OCI-LY7 (cell line): ENCODE results near the gene CDC20. TPM values are rescaled to one million over a fixed set of nuclear protein-coding genes. Genes with fewer than 3 reads are reported as not detected.

Source experiments
- BruUV-seq: library from RNA; stranded (reverse); fragments of 400-500 nt; replicated peaks from 2 replicates; lab custom pipeline; 2021; lab: Mats Ljungman, UMichigan
- CTCF ChIA-PET: fragments of 300-600 bp; sonication (Branson Sonifier 250); formaldehyde crosslinking; loops from one replicate; lab custom pipeline; 2022; ENCODE audit warnings: antibody characterized with exemption; ENCODE audit not compliant: unreplicated experiment; lab: Charles Lee
- POLR2A ChIA-PET: fragments of 300-600 bp; sonication (Branson Sonifier 250); formaldehyde crosslinking; loops from one replicate; lab custom pipeline; 2022; ENCODE audit warnings: antibody characterized with exemption; lab: Charles Lee
- DNase-seq: peaks from one replicate; pipeline ENCODE4 v3.0.0-alpha.2; 2015; ENCODE audit warnings: low spot score
- H2AFZ ChIP-seq: fragments of 200-600 bp; sonication (generic), shearing (Covaris generic); 2 replicates; pipeline ENCODE4 v1.6.1; 2014; ENCODE audit warnings: mild to moderate bottlenecking, antibody characterized with exemption, low read length, moderate library complexity
- H3K27ac ChIP-seq: fragments of 200-600 bp; sonication (generic); 2 replicates; pipeline ENCODE4 v1.5.1; 2014; ENCODE audit warnings: mixed run types, low read depth, mild to moderate bottlenecking, moderate library complexity, low read length, inconsistent platforms; ENCODE audit not compliant: poor library complexity, severe bottlenecking
- H3K36me3 ChIP-seq: fragments of 200-600 bp; sonication (generic); 2 replicates; pipeline ENCODE4 v1.6.1; 2014; ENCODE audit warnings: mild to moderate bottlenecking, antibody characterized with exemption, low read length, moderate library complexity, mixed read lengths; ENCODE audit not compliant: insufficient read depth
- H3K4me1 ChIP-seq: fragments of 200-600 bp; sonication (generic); 2 replicates; pipeline ENCODE4 v1.5.1; 2014; ENCODE audit warnings: mild to moderate bottlenecking, low read length; ENCODE audit not compliant: insufficient read depth, poor library complexity, severe bottlenecking
- H3K4me2 ChIP-seq: fragments of 200-600 bp; sonication (generic); 2 replicates; pipeline ENCODE4 v1.6.1; 2014; ENCODE audit warnings: mild to moderate bottlenecking, low read length
- H3K4me3 ChIP-seq: fragments of 200-600 bp; sonication (generic); 2 replicates; pipeline ENCODE4 v1.5.1; 2014; ENCODE audit warnings: mild to moderate bottlenecking, low read depth, low read length; ENCODE audit not compliant: poor library complexity, severe bottlenecking
- H3K79me2 ChIP-seq: fragments of 200-600 bp; sonication (generic); 2 replicates; pipeline ENCODE4 v1.6.1; 2016; ENCODE audit warnings: low read depth, mild to moderate bottlenecking, low read length, moderate library complexity, mixed read lengths; ENCODE audit not compliant: insufficient read depth
- H3K9me2 ChIP-seq: fragments of 200-600 bp; sonication (generic); 2 replicates; pipeline ENCODE4 v1.6.1; 2016; ENCODE audit warnings: mild to moderate bottlenecking, low read length, mixed read lengths; ENCODE audit not compliant: insufficient read depth
- H3K9me3 ChIP-seq: fragments of 200-600 bp; sonication (generic); 2 replicates; pipeline ENCODE4 v1.6.1; 2014; ENCODE audit warnings: mild to moderate bottlenecking, mixed run types, low read length, mixed read lengths
- H4K20me1 ChIP-seq: fragments of 200-600 bp; sonication (generic); 2 replicates; pipeline ENCODE4 v1.6.1; 2014; ENCODE audit warnings: mild to moderate bottlenecking, antibody characterized with exemption, low read length, moderate library complexity, mixed read lengths; ENCODE audit not compliant: insufficient read depth
- EZH2phosphoT487 ChIP-seq: fragments of 200-600 bp; sonication (generic); IDR thresholded peaks from 2 replicates; pipeline ENCODE4 v1.6.1; 2018; ENCODE audit warnings: low read depth, borderline replicate concordance, mild to moderate bottlenecking, mixed run types, antibody characterized with exemption, low read length, moderate library complexity, mixed read lengths
- intact Hi-C: fragments of 100-400 bp; cut with micrococcal nuclease; formaldehyde crosslinking; loops from one replicate; pipeline ENCODE4 v1.10.0; 2022; ENCODE audit not compliant: unreplicated experiment
- total RNA-seq, 2 experiments: library from RNA; depleted of rRNA in 1 of 2; stranded (reverse); fragments of >200 nt in 1 of 2; shearing (Covaris generic) in 1 of 2; gene quantifications; 2 replicates each; pipeline ENCODE4 v1.2.3, GENCODE V29; 2014 to 2022
- TF ChIP-seq, protein P1 (sequence below): fragments of 200-600 bp; sonication (generic); conservative IDR thresholded peaks from 2 replicates; pipeline ENCODE4 v1.5.1; 2014; ENCODE audit warnings: mild to moderate bottlenecking, antibody characterized with exemption, low read length, moderate library complexity, mixed read lengths

The CDC20 gene
- total RNA-seq, 2 experiments from 2014 or later: 174 to 209 TPM

DNA sequence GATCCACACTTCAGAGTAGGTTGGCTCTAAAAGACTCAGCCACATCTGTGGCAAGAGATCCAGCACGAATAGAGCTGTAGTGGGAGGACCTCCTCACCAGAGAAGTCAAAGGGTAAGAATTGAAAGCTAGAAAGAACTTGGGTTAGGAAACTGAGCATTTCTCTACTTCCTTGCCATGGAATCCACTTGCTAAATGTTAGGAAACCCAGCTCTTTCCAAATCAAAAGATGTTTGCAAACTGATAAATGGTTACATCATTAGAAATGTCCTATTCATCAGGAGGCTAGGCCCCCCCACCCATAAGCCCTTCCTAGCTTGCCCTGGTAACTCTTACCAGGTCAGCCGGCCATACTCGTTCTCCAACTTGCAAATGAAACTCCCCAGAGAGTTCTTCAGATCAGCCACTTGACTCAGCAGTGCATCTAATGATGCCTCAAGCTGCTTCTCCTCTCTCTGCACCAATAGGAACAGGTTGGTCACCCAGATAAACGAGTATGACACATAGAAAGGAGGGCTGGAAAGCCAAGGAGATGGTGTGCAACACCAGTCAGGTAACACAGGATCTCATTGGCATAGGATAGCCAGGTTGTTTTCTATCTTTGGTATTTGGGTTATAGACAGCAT, 29.3 kb downstream of the CDC20 start:
- POLR2A ChIA-PET: interaction anchor here (1.3 to 4.1 kb wide), 2 partner anchors 20 to 262 kb away, joined by 3 to 13 read pairs; partner anchors contain the start of genes ELOVL1 and KDM4A
- H3K79me2 ChIP-seq: peaks cover 27% of the 10 kb centered on the region
- no peak for TF ChIP-seq EZH2phosphoT487
- TF ChIP-seq, protein P1, sequence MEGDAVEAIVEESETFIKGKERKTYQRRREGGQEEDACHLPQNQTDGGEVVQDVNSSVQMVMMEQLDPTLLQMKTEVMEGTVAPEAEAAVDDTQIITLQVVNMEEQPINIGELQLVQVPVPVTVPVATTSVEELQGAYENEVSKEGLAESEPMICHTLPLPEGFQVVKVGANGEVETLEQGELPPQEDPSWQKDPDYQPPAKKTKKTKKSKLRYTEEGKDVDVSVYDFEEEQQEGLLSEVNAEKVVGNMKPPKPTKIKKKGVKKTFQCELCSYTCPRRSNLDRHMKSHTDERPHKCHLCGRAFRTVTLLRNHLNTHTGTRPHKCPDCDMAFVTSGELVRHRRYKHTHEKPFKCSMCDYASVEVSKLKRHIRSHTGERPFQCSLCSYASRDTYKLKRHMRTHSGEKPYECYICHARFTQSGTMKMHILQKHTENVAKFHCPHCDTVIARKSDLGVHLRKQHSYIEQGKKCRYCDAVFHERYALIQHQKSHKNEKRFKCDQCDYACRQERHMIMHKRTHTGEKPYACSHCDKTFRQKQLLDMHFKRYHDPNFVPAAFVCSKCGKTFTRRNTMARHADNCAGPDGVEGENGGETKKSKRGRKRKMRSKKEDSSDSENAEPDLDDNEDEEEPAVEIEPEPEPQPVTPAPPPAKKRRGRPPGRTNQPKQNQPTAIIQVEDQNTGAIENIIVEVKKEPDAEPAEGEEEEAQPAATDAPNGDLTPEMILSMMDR: no peak
- intact Hi-C loops: no loop called here
- H3K9me2 ChIP-seq: no peaks in the 10 kb centered on the region
- peak overlapping the region; percentile 95 for H3K4me2 ChIP-seq
- DNase-seq: no peak
- BruUV-seq: no TSS peak
- peak overlapping the region; percentile 88 for H3K4me3 ChIP-seq
- H2AFZ ChIP-seq: no peak overlapping the region
- peaks cover 25% of the 10 kb centered on the region for H3K4me1 ChIP-seq
- CTCF ChIA-PET: no interaction called here
- H3K27ac ChIP-seq: no peak overlapping the region
- no peaks in the 10 kb centered on the region for H4K20me1 ChIP-seq
- peaks cover 47% of the 10 kb centered on the region for H3K36me3 ChIP-seq
- H3K9me3 ChIP-seq: no peaks in the 10 kb centered on the region

- Histone ChIP-seq H3K4me3 (peak overlapping the region; percentile 88), H3K4me2 (peak overlapping the region; percentile 95), H3K9me3 (no peaks in the 10 kb centered on the region), H3K27ac (no peak overlapping the region), H3K9me2 (no peaks in the 10 kb centered on the region), H3K79me2 (peaks cover 27% of the 10 kb centered on the region), H2AFZ (no peak overlapping the region), H4K20me1 (no peaks in the 10 kb centered on the region), H3K4me1 (peaks cover 25% of the 10 kb centered on the region), H3K36me3 (peaks cover 42% of the 10 kb centered on the region)
- CTCF ChIA-PET: no interaction called here
- intact Hi-C loops: loop anchor here (1.0 kb wide), 1 partner anchor 20 kb away; the partner anchor contains the start of gene ELOVL1
- POLR2A ChIA-PET: interaction anchor here (0.7 to 4.1 kb wide), 3 partner anchors 11 to 262 kb away, joined by 3 to 13 read pairs (median 3); partner anchors contain the start of genes ELOVL1 and KDM4A
- DNase-seq: no peak
- BruUV-seq: no TSS peak
- TF ChIP-seq, protein P1: no peak
- TF ChIP-seq EZH2phosphoT487: no peak
Observed at GRCh38 chr1:43388613-43389012, 29.8 kb downstream of the CDC20 start.
